B cell (primary cell): Measurements from ENCODE around the gene SLCO4C1. TPM values are rescaled to one million over a fixed set of nuclear protein-coding genes. Genes with fewer than 3 reads are reported as not detected.
"Not testable (repeated sequence)": the region's sequence is repeated elsewhere in the genome, so short reads cannot be mapped to it uniquely, and the experiment has no call there.

Experiments used
- ATAC-seq: fragments of 200-7000 bp; cut with Tn5 transposase; one replicate; pipeline ENCODE4 v1.10.0; 2021; ENCODE audit warnings: low read depth, mild to moderate bottlenecking, moderate number of reproducible peaks, moderate library complexity
- CTCF ChIA-PET: fragments of 350-600 bp; sonication (Branson Sonifier 250); formaldehyde crosslinking; loops from one replicate; lab custom pipeline; 2021; ENCODE audit warnings: antibody characterized with exemption, inconsistent platforms; lab: Charles Lee
- POLR2A ChIA-PET: fragments of 350-600 bp; sonication (Branson Sonifier 250); formaldehyde crosslinking; loops from one replicate; lab custom pipeline; 2021; ENCODE audit warnings: antibody characterized with exemption; lab: Charles Lee
- DNase-seq: peaks from one replicate; pipeline ENCODE4 v3.0.0; 2013
- H2AFZ ChIP-seq: 2 replicates; pipeline ENCODE4 v1.6.1; 2012; ENCODE audit warnings: mild to moderate bottlenecking, low read depth, low read length; ENCODE audit not compliant: insufficient read depth, poor library complexity, severe bottlenecking
- H3K27ac ChIP-seq, 2 donors: 1 replicate in 1 of 2; 2 replicates in 1 of 2; pipeline ENCODE4 v1.5.1; 2012 to 2013; ENCODE audit warnings: low read length in 2 of 2, mild to moderate bottlenecking in 2 of 2, moderate library complexity in 1 of 2
- H3K27me3 ChIP-seq, 4 experiments: fragments of 200-600 bp in 1 of 4; sonication (generic) in 1 of 4; replicated peaks in 1 of 4; 1 replicate in 2 of 4; 2 replicates in 2 of 4; pipeline versions ENCODE4 v1.6.1 to v1.7.0; 2013 to 2016; ENCODE audit warnings: low read length in 3 of 4, mild to moderate bottlenecking in 2 of 4, mixed read lengths in 1 of 4, moderate library complexity in 1 of 4; ENCODE audit not compliant: insufficient read depth in 4 of 4, control insufficient read depth in 3 of 4; ENCODE audit errors: control extremely low read depth in 1 of 4
- H3K36me3 ChIP-seq, 2 experiments: replicated peaks in 1 of 2; 1 replicate in 1 of 2; 2 replicates in 1 of 2; pipeline versions ENCODE4 v1.6.1 to v1.7.1; 2013; ENCODE audit warnings: low read length in 1 of 2; ENCODE audit not compliant: insufficient read depth in 2 of 2, control insufficient read depth in 1 of 2; ENCODE audit errors: control extremely low read depth in 1 of 2, extremely low read depth in 1 of 2
- H3K4me1 ChIP-seq, 2 donors: fragments of 200-600 bp in 1 of 2; sonication (generic) in 1 of 2; 1 replicate in 1 of 2; 2 replicates in 1 of 2; pipeline versions ENCODE4 v1.5.1 to v1.6.1; 2013 to 2017; ENCODE audit warnings: low read length in 2 of 2; ENCODE audit not compliant: control insufficient read depth in 2 of 2, insufficient read depth in 2 of 2
- H3K4me2 ChIP-seq: replicated peaks from 2 replicates; pipeline ENCODE3; 2012; ENCODE audit warnings: mild to moderate bottlenecking, low read depth, low read length; ENCODE audit not compliant: poor library complexity, severe bottlenecking
- H3K4me3 ChIP-seq, 5 experiments: fragments of 200-600 bp in 1 of 5; sonication (generic) in 1 of 5; 1 replicate in 3 of 5; 2 replicates in 2 of 5; pipeline versions ENCODE4 v1.5.1 to v1.7.0; 2011 to 2016; ENCODE audit warnings: low read length in 4 of 5, mild to moderate bottlenecking in 4 of 5, low read depth in 2 of 5, control low read depth in 1 of 5, moderate library complexity in 1 of 5; ENCODE audit not compliant: insufficient read depth in 1 of 5; ENCODE audit errors: control extremely low read depth in 1 of 5, extremely low read depth in 1 of 5
- H3K79me2 ChIP-seq: fragments of 200-600 bp; sonication (generic); one replicate; pipeline ENCODE4 v1.6.0; 2016; ENCODE audit warnings: low read length; ENCODE audit not compliant: control insufficient read depth, insufficient read depth
- H3K9ac ChIP-seq: fragments of 200-600 bp; sonication (generic); 2 replicates; pipeline ENCODE4 v1.6.1; 2017; ENCODE audit warnings: mild to moderate bottlenecking, low read length, moderate library complexity
- H3K9me3 ChIP-seq, 3 donors: one replicate each; pipeline versions ENCODE4 v1.6.1 to v1.7.1; 2013; ENCODE audit warnings: low read length in 2 of 3; ENCODE audit not compliant: control insufficient read depth in 2 of 3, insufficient read depth in 1 of 3; ENCODE audit errors: control extremely low read depth in 1 of 3
- H4K20me1 ChIP-seq: 2 replicates; pipeline ENCODE4 v1.6.0; 2012; ENCODE audit warnings: mild to moderate bottlenecking, low read length; ENCODE audit not compliant: insufficient read depth, control insufficient read depth, poor library complexity, severe bottlenecking
- H3K27ac Mint-ChIP-seq: one replicate; pipeline ENCODE4 v1.8.0; 2021; ENCODE audit warnings: mixed read lengths
- H3K27me3 Mint-ChIP-seq: one replicate; pipeline ENCODE4 v1.8.0; 2021; ENCODE audit warnings: mixed read lengths
- H3K4me1 Mint-ChIP-seq: one replicate; pipeline ENCODE4 v1.8.0; 2021; ENCODE audit warnings: mixed read lengths
- H3K4me3 Mint-ChIP-seq: one replicate; pipeline ENCODE4 v1.8.0; 2021; ENCODE audit warnings: mixed read lengths
- H3K9me3 Mint-ChIP-seq: one replicate; pipeline ENCODE4 v1.8.0; 2022; ENCODE audit warnings: mixed read lengths; ENCODE audit not compliant: insufficient read depth
- CTCF ChIP-seq: fragments of 200-600 bp; IDR thresholded peaks from one replicate; pipeline ENCODE4 v1.8.0; 2022; ENCODE audit warnings: antibody characterized with exemption, mild to moderate bottlenecking
- EZH2 ChIP-seq: IDR thresholded peaks from 2 replicates; pipeline ENCODE4 v1.6.1; 2012; ENCODE audit warnings: borderline replicate concordance, low read depth, mild to moderate bottlenecking, moderate library complexity, low read length; ENCODE audit not compliant: insufficient read depth, poor library complexity, severe bottlenecking
- WGBS: methylation state at CpG from one replicate; pipeline ENCODE4 v1.1.5; 2013; ENCODE audit warnings: missing lambda C conversion rate; ENCODE audit not compliant: insufficient coverage; 5-methylcytosine and 5-hydroxymethylcytosine counted together
- intact Hi-C: fragments of 100-400 bp; cut with micrococcal nuclease; formaldehyde crosslinking; loops from one replicate; pipeline ENCODE4 v1.10.0; 2022
- polyA plus RNA-seq: library from polyadenylated mRNA; depleted of rRNA; stranded (reverse); fragments of >200 nt; gene quantifications from 2 replicates; pipeline ENCODE4 v1.2.3, GENCODE V29; 2012
- total RNA-seq, 2 donors: library from RNA; stranded (reverse); fragments of 120-200 nt in 1 of 2; gene quantifications; 1 replicate in 1 of 2; 2 replicates in 1 of 2; pipeline versions ENCODE4 v1.2.3 to v1.2.4, GENCODE V29; 2013 to 2022

Gene SLCO4C1
- total and polyA plus RNA-seq, 2 donors (not counting 1 experiment from before 2014, with no cell fraction given): 0.36 to 0.42 TPM

GRCh38 chr5:102324714-102325113 is 28.6 kb upstream of the SLCO4C1 start:
- H3K9ac ChIP-seq: no peak overlapping the region
- no peak overlapping the region for H2AFZ ChIP-seq
- intact Hi-C loops: no loop called here
- no peaks in the 10 kb centered on the region for H3K4me1 ChIP-seq
- no peak overlapping the region for H3K4me3 ChIP-seq
- no peak overlapping the region for H3K4me2 ChIP-seq
- no peak for DNase-seq
- Mint-ChIP-seq H3K27me3 (peaks cover 8% of the 10 kb centered on the region), H3K9me3 (no peaks in the 10 kb centered on the region), H3K4me3 (no peak overlapping the region), H3K27ac (no peak overlapping the region), H3K4me1 (no peaks in the 10 kb centered on the region)
- WGBS: no CpG with 5 or more reads among the region's 2 CpGs
- H3K36me3 ChIP-seq: no peaks in the 10 kb centered on the region
- no peaks in the 10 kb centered on the region for H3K79me2 ChIP-seq
- no peaks in the 10 kb centered on the region for H3K27me3 ChIP-seq
- no peak overlapping the region for H3K27ac ChIP-seq
- TF ChIP-seq EZH2: no peak
- no peak for TF ChIP-seq CTCF
- no peaks in the 10 kb centered on the region for H3K9me3 ChIP-seq
- ChIA-PET POLR2A (no interaction called here), CTCF (interaction anchor here (0.6 kb wide), 1 partner anchor 252 kb away, joined by 3 read pairs; no protein-coding TSS in a partner anchor)
- H4K20me1 ChIP-seq: no peaks in the 10 kb centered on the region
- no peak for ATAC-seq

- H3K27ac ChIP-seq, H3K4me1 Mint-ChIP-seq, H3K4me1 ChIP-seq, H3K9me3 ChIP-seq, H3K4me3 Mint-ChIP-seq, H3K27me3 Mint-ChIP-seq, H3K9ac ChIP-seq, H3K4me2 ChIP-seq, H3K36me3 ChIP-seq, H3K79me2 ChIP-seq, intact Hi-C loops, H4K20me1 ChIP-seq, POLR2A ChIA-PET, DNase-seq, H3K4me3 ChIP-seq, ATAC-seq, H2AFZ ChIP-seq, H3K27me3 ChIP-seq, H3K9me3 Mint-ChIP-seq, H3K27ac Mint-ChIP-seq: not testable (repeated sequence)
- WGBS: no CpG with 5 or more reads among the region's 4 CpGs
- CTCF ChIA-PET: interaction anchor here (0.7 kb wide), 1 partner anchor 32 kb away, joined by 3 read pairs; no protein-coding TSS in a partner anchor
Observed at GRCh38 chr5:102318801-102319200, 22.7 kb upstream of the SLCO4C1 start.
